ENCODE measurements around the gene AHDC1.
A peak's percentile ranks its signal among the peaks of the same experiment; 100 is the strongest.
"Not testable (repeated sequence)": the region's sequence is repeated elsewhere in the genome, so short reads cannot be mapped to it uniquely, and the experiment has no call there.

Gene AHDC1

DNA sequence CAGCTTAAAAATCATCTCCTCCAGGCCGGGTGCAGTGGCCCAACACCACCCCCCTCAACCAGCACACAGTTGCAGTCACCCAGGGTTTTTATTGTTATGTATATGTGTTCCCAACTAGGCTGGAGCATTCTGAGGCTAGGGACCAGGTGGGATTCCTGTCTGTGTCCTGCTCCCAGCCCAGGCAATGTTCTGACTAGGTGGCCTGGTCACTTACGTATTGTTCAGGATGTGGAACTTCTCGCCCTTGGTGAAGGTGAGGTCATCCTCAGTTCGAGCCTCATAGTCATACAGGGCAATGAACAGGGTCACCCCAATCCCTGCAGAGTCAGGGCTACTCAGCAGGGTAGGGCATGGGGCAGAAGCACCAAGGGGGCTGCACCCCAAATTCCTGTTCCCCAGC is 18.9 kb upstream of the AHDC1 start:
- Histone ChIP-seq H3K27me3 (no peaks in the 10 kb centered on the region), H3K36me3 (no peaks in the 10 kb centered on the region), H3K4me3 (ENCODE audit: low read depth, low read length) (no peak overlapping the region), H3K4me1 (no peaks in the 10 kb centered on the region), H3K9me3 (no peaks in the 10 kb centered on the region)
- TF ChIP-seq, protein P1, sequence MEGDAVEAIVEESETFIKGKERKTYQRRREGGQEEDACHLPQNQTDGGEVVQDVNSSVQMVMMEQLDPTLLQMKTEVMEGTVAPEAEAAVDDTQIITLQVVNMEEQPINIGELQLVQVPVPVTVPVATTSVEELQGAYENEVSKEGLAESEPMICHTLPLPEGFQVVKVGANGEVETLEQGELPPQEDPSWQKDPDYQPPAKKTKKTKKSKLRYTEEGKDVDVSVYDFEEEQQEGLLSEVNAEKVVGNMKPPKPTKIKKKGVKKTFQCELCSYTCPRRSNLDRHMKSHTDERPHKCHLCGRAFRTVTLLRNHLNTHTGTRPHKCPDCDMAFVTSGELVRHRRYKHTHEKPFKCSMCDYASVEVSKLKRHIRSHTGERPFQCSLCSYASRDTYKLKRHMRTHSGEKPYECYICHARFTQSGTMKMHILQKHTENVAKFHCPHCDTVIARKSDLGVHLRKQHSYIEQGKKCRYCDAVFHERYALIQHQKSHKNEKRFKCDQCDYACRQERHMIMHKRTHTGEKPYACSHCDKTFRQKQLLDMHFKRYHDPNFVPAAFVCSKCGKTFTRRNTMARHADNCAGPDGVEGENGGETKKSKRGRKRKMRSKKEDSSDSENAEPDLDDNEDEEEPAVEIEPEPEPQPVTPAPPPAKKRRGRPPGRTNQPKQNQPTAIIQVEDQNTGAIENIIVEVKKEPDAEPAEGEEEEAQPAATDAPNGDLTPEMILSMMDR (IDR thresholded peaks at IDR 0.05; ENCODE audit: low read depth, low read length): no peak
- no peak for DNase-seq

- Histone ChIP-seq H3K4me3 (ENCODE audit: low read depth, low read length) (no peak overlapping the region), H3K36me3 (no peaks in the 10 kb centered on the region), H3K4me1 (no peaks in the 10 kb centered on the region), H3K9me3 (no peaks in the 10 kb centered on the region), H3K27me3 (no peaks in the 10 kb centered on the region)
- TF ChIP-seq, protein P1 (IDR thresholded peaks at IDR 0.05; ENCODE audit: low read depth, low read length): no peak
- DNase-seq: no peak
Observed at GRCh38 chr1:27621051-27621920, 17.3 kb upstream of the AHDC1 start.

DNA sequence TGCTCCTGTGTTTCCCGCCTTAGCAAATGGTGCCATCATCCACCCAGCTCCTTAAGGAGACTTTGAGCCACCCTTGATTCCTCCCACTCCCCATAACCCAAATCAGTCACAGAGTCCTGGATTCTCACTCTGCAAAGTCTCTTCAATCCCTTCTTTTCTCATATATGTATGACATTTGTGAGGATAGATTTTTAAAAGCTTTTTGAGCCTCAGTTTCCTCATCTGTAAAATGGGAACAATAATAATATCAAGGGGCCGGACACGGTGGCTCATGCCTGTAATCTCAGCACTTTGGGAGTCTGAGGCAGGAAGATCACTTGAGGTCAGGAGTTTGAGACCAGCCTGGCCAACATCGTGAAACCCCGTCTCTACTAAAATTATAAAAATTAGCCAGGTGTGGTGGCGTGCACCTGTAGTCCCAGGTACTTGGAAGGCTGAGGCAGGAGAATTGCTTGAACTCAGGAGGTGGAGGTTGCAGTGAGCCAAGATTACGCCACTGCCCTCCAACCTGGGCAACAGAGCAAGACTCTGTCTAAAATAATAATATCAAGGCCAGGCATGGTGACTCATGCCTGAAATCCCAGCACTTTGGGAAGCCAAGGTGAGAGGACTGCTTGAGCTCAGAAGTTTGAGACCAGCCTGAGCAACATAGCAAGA is 16.0 kb upstream of the AHDC1 start:
- H3K9me3 ChIP-seq; H3K27me3 ChIP-seq; H3K4me3 ChIP-seq (ENCODE audit: low read depth, low read length); DNase-seq; H3K36me3 ChIP-seq; H3K4me1 ChIP-seq: not testable (repeated sequence)

DNA sequence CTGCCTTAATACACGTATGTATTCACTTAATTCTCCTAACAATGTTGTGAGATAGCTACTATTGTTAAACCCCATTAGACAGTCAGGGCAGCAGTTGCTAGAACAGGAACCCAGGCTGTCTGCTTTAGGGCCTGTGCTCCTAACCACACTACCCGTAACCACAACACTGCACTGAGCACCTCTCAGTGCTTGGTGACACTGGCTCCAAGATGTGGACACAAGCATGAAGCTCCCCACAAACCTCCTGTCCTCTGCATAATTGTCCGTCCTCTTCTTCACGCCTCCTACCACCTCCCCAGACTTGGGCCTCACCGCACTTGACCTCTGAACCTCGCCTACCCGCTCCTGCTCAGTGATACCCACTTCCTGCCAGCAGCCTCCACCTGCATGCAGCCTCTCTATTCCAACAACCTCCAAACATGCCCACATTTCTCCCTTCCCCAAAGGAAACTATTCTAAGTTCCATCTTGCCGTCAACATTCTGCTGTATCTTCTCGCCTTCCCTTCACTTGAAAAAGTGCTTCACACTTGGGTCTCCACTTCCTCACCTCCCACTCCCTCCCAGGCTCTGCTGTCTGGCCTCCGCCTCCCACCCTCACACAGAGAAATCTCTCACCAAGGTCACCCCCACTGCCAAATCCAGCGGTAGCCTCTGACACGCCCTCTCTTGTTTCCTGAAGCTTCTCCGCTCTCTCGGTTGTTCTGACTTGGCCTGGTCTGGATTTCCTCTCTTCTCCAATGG is 14.6 kb upstream of the AHDC1 start:
- H3K9me3 ChIP-seq: no peaks in the 10 kb centered on the region
- TF ChIP-seq, protein P1 (IDR thresholded peaks at IDR 0.05; ENCODE audit: low read depth, low read length): no peak
- no peaks in the 10 kb centered on the region for H3K36me3 ChIP-seq
- H3K27me3 ChIP-seq: no peaks in the 10 kb centered on the region
- no peak overlapping the region for H3K4me3 ChIP-seq (ENCODE audit: low read depth, low read length)
- H3K4me1 ChIP-seq: no peaks in the 10 kb centered on the region
- no peak for DNase-seq

GRCh38 chr1:27617420-27617819 is 13.5 kb upstream of the AHDC1 start:
- Histone ChIP-seq H3K36me3 (no peaks in the 10 kb centered on the region), H3K4me1 (no peaks in the 10 kb centered on the region), H3K4me3 (ENCODE audit: low read depth, low read length) (no peak overlapping the region), H3K27me3 (no peaks in the 10 kb centered on the region), H3K9me3 (no peaks in the 10 kb centered on the region)
- TF ChIP-seq, protein P1 (IDR thresholded peaks at IDR 0.05; ENCODE audit: low read depth, low read length): no peak
- no peak for DNase-seq

GRCh38 chr1:27616441-27616840 is 12.5 kb upstream of the AHDC1 start:
- no peak for DNase-seq
- H3K9me3 ChIP-seq: no peaks in the 10 kb centered on the region
- H3K36me3 ChIP-seq: no peaks in the 10 kb centered on the region
- TF ChIP-seq, protein P1 (IDR thresholded peaks at IDR 0.05; ENCODE audit: low read depth, low read length): peak; percentile 13; the same call in 1 of the 2 replicates
- H3K4me1 ChIP-seq: no peaks in the 10 kb centered on the region
- H3K4me3 ChIP-seq (ENCODE audit: low read depth, low read length): no peak overlapping the region
- H3K27me3 ChIP-seq: no peaks in the 10 kb centered on the region

Measured in BE2C (cell line).